Stimulated activated CD8-positive, alpha-beta memory T cell treated with anti-CD3 and anti-CD28 coated beads, Interleukin-4, amount 100 ng/mL, for 4 hours (primary cell): ENCODE results near the gene CAPN5.
"Not testable (repeated sequence)": the region's sequence is repeated elsewhere in the genome, so short reads cannot be mapped to it uniquely, and the experiment has no call there.

Experiments used
- DNase-seq, 2 donors: peaks; one replicate each; pipeline ENCODE4 v3.0.0-alpha.2; 2020; ENCODE audit warnings: low read depth in 2 of 2, low spot score in 1 of 2

The CAPN5 gene

DNA sequence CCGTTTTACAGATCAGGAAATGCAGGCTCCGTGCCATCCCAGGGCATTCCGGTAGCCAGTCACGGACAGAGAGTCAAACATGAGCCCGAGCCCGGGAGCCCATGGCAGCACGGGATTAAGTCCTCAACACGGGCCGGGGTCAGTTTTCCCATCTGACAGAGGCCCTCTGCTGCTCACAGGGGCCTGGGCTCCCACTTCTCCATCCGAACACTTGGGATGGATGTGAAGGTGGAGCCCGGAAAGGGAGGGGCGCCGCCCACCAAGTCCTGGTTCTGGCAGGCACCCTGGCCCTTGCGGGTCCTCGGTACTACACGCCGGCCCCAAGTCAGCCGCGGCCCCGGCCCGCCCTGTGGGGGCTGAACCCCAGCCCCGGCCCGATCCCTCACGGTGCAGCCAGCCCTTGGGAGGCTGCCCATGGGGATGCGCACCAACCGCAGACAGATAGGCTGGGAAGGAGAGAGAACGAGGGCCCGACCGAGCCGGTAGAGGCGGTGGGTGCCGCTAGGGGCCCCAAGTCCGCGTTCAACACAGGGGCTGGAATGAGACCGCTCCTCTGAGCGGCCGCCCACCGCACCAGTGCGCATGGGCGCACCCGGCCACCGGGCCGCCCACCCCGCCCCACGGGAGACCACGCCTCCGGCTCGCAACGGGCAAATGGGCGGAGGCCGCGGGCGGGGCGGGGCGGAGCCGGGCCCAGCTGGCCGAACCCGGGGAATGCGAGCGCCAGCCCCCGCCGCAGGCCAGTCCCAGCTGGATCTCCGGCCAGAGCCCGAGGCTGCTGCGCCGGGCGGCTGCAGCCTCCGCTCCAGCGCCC, at the start of gene CAPN5:
Gene CAPN5 (plus strand): TSS at position 743 of the 814 bp plus-strand sequence. CDS start 17,916 bp downstream, outside the sequence.
- peak; percentile 65 to 73 for DNase-seq

DNA sequence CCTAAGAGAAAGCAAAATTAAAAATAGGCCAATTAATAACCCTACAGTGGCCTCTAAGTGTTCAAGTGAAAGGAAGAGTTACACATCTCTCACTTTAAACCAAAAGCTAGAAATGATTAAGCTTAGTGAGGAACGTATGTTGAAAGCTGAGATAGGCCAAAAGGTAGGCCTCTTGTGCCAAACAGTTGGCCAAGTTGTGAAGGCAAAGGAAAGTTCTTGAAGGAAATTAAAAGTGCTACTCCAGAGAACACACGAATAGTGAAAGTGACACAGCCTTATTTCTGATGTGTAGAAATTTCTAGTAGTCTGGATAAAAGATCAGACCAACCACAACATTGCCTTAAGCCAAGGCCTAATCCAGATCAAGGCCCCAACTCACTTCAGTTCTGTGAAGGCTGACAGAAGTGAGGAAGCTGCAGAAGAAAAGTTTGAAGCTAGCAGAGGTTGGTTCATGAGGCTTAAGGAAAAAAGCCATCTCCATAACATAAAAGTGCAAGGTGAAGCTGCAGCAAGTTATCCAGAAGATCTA, 48.3 kb upstream of the CAPN5 start:
- DNase-seq, result not testable (repeated sequence)

DNA sequence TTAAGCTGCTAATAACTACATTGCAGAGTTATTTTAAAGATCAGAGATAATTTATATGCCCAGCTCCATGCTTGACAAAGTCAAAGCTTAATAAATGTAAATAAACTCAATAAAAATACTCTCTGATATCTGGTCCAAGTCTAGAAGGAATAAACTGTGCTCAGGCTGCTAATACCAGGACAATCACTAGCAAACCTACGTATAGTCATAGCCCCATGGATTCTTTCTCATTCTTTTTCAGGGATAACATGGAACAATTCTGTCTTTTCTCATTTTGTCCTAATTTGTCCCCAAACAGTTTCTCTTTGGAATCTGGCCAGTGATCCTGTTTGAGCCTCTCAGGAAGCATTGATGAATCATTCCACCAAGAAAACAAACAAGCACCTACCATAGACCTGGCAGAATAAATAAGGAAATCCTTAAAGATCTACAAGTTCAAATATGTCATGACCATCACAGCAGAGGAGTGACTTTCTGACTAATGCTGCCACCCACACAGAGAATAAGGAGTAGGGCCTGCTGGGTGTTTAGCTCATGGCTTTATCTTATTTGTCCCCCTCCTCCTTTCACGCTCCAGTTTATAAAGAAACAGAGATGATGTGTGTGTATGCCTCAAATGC, 46.7 kb upstream of the CAPN5 start:
- DNase-seq, result no peak

DNA sequence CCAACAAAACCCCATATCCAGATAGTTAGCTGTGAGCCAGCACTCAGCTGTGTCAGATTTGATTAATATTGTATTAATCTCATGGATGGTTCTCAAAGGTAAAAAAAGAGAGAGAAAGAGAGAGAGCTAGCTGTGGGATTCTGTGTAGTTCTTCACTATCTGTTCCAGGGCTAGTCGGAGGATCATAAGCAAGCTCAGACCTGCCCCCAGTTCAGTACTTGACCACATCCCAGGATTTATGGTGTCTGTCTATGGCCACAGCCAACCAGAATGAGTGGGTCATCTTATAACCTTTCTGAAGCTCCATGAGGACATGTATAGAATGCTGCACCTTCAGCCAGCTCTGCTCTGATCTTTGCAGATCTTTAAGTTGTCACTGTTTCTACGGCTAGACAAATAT, 46.0 kb upstream of the CAPN5 start:
- no peak for DNase-seq

DNA sequence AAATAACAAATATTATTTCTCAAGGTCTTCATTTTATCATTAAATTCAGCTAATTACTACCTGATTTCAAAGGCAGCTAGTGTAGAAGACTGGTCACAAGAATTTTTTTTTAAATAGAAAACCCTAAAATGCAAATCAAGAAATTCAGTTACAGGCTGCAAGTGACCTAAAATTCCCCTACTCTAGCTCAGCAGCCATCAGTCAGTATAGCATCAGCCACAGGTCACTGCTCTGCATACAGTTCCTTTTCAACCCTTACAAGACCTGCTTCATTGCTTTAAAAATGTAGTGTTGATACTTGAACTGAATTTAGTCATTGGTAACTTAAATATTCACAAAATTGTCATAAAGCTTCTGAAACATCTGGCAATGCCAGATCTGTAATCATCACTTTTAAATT, 42.0 kb upstream of the CAPN5 start:
- DNase-seq, result no peak

DNA sequence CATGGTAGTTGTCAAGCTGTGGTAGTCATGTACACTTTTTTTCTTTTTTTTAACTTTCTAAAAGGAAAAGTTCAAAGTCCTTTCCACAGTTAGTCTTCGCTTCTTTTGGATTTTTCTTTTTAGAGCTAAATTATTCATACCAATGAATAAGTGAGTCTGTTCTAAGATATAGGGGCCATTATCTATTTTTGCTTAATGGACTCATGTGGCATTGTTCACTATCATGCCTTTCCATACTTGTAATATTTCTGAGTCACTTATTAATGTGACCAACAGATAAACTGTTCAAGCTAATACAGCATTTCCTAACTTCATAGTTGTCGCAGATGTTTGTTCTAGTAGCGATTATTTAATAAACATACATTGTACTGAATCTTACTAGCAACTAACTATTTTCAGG, 40.5 kb upstream of the CAPN5 start:
- DNase-seq, result no peak

DNA sequence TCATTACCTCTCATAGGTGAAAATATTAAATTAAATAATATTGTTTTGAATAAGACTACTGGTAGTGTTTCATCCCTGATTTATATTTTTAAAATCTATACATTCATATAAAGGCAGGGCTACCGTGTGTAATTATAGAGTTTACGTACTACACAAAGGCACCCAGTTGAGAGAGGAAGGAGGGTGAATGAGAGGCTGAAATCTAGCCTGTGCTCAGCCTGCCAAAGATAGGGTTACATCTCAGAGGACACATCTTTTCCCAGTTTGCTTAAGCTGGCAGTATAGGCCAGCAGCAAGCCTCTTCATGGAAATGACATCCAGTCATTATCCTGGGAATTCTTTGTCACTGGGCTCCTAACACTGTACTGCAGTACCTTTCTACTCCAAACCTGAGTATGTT, 40.0 kb upstream of the CAPN5 start:
- DNase-seq, result no peak

DNA sequence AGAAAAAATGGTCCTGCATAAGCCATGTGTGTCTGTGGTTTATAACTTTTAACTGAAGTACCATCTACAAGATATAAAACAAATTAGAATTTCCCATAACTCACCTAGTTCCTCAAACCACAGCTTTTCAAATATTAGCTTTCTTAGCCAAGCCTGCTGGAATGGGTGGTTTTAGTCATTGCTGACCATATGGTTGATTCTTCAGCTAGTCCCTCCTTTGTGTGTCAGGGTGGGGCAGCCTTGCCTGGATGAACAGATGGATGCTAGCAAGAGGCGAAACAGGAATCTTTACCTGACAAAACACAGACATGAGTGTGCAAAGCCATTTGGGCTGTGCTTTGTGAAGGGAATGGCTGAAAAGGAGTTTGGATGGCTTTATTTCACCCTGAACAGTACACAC, 39.5 kb upstream of the CAPN5 start:
- DNase-seq, result no peak

DNA sequence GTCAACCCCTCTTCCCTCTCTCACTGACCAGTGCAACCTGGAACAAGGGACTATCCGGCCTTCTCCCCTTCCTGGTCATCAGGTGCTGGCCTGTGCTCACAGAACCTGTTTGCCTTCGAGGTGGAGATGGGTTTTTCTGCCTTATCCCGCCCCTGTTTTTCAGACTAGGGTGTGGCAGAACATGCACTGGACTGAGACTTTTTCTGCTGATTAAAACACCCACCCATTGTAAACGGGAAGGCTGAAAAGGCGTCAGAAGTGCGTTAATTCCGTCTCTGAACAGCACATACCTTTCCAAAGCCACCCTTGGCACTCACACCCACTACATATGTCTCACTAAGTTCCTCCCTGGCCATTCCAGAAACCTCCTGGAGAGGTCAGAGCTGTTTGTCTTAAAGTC, 36.9 kb upstream of the CAPN5 start:
- DNase-seq, result no peak

DNA sequence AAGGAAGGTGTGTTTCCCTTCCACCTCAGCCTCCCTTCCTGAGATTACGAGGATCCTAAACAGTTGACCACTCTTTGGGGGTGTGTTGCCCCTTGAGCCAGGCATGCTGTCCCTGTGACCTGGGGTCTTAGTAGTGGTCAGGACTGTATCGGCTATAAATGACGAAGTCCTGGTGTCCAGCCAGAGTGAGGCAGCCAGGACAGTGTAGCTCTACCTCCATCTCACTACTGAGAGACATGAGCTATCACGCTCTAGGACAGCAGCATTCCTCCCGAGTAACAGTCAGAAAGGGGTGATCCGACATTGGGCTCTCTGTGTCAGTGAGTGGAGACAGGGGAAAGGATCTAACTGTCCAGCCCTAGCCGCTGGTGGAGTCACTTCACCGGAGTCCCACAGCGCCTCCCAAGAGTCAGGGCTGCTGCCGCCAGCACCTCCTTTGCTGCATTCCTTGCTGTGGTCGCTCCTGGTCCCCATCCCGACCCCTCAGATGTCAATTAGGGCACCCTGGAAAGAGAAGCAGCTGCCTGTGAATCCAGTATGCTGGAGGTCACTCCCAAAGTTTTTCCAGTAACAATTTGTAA, 35.8 kb upstream of the CAPN5 start:
- DNase-seq, result no peak

DNA sequence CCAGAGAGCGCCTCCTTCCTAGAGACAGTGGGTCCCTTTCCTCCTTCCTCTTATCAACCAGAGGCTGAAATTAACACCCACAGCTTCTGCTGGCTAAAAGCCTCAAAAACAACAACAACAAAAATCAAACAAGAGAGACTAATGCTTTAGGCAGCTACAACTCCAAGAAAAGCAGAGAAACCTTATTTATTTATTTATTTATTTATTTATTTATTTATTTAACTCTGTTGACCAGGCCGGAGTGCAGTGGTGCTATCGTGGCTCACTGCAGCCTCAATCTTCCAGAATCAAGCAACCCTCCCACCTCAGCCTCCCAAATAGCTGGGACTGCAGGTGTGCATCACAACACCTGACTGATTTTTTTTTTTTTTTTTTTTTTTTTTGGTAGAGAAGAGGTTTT, 35.2 kb upstream of the CAPN5 start:
- DNase-seq, result no peak

DNA sequence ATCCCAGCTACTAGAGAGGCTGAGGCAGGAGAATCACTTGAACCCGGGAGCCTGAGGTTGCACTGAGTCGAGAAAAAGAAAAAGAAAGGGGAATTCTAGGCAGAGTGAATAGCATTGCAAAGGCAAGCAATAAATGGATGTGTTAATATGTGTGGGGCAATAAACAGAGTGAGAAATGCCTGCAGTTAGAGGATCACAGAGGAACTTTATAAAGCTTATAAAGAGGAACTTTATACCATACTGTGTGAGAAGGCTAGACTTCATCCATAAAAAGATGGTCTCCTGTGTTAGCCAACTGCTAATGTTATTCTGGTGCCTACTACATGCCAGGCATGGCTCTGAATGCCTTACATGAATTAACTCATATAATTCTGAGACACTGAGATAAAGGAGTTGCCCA, 31.7 kb upstream of the CAPN5 start:
- no peak for DNase-seq

DNA sequence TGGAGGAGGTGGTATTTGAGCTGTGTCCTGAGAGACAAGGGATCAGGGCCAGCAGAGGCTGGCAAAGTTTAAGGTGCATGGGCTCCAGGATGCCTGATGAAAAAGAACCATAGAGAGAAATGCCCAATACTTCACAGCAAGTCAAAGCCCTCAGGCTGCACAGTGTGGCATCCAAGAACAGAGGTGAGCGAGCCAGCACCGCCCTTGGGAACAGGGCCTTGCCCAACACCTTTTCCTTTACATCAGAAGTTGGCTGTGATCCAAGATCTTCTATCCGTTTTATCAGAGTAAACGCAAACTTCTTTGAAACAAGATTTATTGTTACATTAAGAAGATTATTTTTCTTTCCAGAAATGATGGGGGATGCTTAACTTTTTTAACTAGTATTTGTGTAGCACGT, 31.2 kb upstream of the CAPN5 start:
- DNase-seq, result no peak

DNA sequence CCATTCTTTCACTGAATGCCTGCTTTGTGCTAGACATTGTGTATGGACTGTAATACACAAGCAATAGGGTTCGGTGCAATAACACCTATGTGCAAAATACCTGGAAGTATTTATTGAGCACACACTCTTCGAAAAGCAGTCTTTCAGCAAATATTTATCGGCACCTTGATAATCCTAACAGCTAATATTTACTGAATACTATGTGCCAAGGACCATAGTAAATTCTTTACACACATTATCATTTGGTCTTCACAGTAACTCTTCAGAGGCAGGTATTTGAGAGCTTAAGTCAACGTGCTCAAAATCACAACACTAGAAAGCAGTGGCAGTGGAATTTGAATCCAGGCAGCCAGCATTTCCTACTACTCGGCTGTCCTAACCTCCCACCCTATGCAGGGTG, 30.4 kb upstream of the CAPN5 start:
- no peak for DNase-seq

DNA sequence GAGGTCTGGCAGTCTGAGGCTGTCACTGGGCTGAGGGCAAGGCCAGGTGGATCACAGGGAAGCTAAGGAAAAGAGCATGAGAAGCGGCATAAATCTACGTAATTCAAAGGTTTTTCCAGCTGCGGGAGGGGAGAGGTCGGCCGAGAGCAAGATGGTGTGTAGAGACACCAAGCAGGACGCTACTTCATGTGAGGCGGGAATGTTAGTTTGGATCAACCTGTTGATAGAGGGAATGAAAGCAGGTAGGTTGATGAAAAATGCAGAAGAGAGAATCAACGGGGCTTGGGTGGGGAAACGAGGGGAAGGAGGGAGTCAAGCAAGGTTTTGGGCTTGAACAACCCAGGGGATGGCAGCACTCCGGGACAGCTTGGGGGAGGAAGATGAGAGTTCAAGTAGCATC, 29.7 kb upstream of the CAPN5 start:
- DNase-seq, result no peak

DNA sequence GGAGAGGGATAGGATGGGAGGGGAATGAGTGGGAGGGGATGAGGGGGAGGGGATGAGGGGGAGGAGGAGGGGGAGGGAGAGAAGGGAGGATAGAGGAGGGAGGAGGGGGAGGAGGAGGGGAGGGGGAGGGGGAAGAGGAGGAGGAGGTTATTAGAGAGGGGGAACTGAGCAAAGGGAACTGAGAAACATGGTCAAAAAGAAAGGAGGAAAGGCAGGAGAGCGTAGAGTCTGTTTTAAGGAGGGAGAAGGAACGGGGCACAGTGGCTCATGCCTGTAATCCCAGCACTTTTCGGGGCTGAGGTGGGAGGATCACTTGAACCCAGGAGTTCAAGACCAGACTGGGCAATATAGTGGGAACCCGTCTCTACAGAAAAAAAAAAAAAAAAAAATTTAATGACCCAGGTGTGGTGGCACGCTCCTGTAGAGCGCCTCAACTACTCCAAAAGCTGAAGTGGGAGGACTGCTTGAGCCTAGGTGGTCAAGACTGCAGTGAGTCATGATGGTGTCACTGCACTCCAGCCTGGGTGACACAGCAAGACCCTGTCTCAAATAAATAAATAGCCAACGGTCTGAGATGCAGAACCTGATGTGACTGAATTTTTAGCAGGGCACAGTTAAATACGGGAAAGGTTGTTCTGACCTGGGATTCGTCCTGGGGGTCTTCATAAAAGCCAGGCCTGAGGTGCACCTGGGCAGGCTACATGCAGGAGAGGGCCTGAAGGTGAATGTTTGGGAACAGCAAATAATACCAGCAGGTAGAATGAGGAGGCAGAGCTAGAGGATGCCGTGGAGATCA, 28.5 kb upstream of the CAPN5 start:
- no peak for DNase-seq

DNA sequence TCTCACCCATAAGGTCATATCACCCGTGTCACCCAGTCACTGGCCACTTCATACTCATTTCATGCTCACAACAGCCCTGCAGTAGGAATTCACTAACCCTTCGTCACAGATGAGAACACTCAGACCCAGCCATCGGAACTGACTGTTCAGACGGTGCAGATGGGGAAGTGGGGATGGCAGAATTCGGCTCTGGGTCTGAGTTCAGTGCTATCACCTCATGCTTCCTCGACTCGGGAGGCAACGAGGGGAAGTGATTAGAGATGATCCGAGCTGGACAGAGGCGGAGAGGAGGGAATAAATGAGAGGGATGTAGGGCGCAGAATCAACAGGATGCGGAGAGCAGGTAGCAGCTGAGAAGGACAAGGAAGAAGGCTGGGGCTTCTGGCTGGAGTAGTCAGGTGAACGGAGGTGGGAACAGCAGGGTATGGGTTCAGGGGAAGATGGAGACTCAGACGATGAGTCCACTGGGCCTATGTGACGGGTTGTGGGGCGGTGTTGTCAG, 27.9 kb upstream of the CAPN5 start:
- no peak for DNase-seq

DNA sequence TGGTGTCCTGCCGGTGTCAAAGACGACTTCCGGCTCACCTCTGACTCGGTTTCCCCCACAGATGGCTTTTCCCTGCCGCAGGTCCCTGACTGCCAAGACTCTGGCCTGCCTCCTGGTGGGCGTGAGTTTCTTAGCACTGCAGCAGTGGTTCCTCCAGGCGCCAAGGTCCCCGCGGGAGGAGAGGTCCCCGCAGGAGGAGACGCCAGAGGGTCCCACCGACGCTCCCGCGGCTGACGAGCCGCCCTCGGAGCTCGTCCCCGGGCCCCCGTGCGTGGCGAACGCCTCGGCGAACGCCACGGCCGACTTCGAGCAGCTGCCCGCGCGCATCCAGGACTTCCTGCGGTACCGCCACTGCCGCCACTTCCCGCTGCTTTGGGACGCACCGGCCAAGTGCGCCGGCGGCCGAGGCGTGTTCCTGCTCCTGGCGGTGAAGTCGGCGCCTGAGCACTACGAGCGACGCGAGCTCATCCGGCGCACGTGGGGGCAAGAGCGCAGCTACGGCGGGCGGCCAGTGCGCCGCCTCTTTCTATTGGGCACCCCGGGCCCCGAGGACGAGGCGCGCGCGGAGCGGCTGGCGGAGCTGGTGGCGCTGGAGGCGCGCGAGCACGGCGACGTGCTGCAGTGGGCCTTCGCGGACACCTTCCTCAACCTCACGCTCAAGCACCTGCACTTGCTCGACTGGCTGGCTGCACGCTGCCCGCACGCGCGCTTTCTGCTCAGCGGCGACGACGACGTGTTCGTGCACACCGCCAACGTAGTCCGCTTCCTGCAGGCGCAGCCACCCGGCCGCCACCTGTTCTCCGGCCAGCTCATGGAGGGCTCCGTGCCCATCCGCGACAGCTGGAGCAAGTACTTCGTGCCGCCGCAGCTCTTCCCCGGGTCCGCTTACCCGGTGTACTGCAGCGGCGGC, 27.0 kb upstream of the CAPN5 start:
- no peak for DNase-seq

DNA sequence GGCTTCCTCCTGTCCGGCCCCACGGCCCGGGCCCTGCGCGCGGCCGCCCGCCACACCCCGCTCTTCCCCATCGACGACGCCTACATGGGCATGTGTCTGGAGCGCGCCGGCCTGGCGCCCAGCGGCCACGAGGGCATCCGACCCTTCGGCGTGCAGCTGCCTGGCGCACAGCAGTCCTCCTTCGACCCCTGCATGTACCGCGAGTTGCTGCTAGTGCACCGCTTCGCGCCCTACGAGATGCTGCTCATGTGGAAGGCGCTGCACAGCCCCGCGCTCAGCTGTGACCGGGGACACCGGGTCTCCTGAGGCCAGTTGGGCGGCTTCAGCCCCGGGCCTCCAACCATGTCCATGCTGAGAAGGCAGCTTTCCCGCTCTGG, 26.4 kb upstream of the CAPN5 start:
- no peak for DNase-seq

DNA sequence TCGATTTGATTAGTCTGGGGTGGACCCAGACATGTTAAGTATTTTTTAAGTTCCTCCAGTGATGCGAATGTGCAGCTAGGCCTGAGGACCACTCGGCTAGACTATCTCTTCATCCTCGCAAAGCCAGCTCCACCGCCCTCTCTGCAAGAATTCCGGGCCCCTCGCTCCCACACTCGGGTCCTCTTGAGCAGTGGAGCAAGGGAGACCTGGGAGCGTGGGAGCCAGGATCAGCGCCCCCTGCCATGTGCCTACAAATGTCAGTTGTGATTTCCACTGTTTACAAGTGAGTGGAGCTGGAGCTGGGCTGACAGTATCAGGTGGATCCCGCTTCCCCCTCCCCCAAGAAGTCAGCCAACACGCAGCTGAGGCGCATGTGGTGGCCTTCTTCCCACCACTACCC, 25.9 kb upstream of the CAPN5 start:
- no peak for DNase-seq
